Ovary (tissue), 3 donors: ENCODE results near the gene CAPN13.
A peak's percentile ranks its signal among the peaks of the same experiment; 100 is the strongest.

ENCODE experiments used
- CTCF ChIP-seq, 3 donors: fragments of 450-650 bp in 2 of 3; fragments of 200-600 bp in 1 of 3; IDR thresholded peaks; one replicate each; pipeline versions ENCODE4 v1.5.1 to v1.8.0; 2016 to 2022; ENCODE audit warnings: antibody characterized with exemption in 3 of 3, mild to moderate bottlenecking in 1 of 3
- EP300 ChIP-seq: sonication (generic); formaldehyde crosslinking; IDR thresholded peaks from one replicate; pipeline ENCODE4 v1.6.1; 2017; ENCODE audit warnings: antibody characterized with exemption
- POLR2A ChIP-seq: fragments of 450-650 bp; IDR thresholded peaks from one replicate; pipeline ENCODE4 v1.6.1; 2017; ENCODE audit warnings: antibody characterized with exemption, mild to moderate bottlenecking, moderate library complexity
- donor health status: DM: no; HTN: no; CAD: no.

GRCh38 chr2:30711646-30712085, 95.6 kb downstream of the CAPN13 start:
- TF ChIP-seq CTCF (IDR thresholded peaks at IDR 0.05) (peak; percentile 52 to 76 (median 75)), EP300 (no peak), POLR2A (no peak)
